A204.1 (cell line): ENCODE measurements around the gene IL17RD.

Experiments
- FAIRE-seq: peaks from 2 replicates; lab custom pipeline; 2012; peaks lifted over from hg19 to GRCh38; lab: Jason Lieb, UNC

The IL17RD gene

DNA sequence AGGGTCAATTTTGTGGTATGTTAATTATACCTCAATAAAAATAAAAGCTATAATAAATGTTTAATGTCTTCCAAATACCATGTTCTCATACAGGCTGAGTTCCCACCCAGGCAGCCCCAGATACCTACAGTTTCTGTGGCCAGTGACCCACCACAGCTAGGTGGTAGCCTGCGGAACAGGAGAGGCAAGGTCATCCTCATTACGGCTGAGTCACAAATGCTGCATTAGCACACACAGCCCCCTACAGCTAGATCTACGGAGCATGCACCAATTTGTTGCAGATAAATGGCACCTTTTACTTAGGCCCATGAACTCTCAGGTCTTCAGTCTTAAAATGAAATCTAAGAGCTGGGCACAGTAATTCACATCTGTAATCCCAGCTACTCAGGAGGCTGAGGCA is 99.6 kb downstream of the IL17RD start:
- FAIRE-seq = no peak

DNA sequence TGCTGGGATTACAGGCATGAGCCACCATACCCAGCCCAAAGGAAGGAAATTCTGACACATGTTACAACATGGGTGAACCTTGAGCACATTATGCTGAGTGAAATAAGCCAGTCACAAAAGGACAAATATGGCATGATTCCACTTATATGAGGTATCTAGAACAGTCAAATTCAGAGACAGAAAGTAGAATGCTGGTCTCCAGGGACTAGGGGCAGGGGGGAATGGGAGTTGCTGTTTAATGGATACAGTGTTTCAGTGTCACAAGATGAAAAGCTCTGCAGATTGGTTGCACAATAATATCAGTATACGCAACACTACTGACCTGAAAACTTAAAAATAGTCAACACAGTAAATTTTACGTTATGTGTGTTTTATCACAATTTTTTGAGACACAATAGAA is 100.6 kb downstream of the IL17RD start:
- FAIRE-seq = no peak

DNA sequence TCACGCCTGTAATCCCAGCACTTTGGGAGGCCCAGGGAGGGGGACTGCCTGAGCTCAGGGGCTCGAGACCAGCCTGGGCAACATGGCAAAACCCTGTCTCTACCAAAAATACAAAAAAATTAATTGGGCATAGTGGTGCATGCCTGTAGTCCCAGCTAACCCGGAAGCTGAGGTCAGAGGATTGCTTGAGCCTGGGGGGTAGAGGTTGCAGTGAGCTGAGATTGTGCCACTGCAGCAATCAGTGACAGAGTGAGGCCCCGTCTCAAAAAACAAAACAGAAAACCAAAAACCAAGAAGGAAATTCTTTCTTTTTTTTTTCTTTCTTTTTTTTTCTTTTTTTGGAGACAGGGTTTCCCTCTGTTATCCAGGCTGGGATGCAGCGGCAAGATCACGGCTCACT is 101.2 kb downstream of the IL17RD start:
- FAIRE-seq = no peak

DNA sequence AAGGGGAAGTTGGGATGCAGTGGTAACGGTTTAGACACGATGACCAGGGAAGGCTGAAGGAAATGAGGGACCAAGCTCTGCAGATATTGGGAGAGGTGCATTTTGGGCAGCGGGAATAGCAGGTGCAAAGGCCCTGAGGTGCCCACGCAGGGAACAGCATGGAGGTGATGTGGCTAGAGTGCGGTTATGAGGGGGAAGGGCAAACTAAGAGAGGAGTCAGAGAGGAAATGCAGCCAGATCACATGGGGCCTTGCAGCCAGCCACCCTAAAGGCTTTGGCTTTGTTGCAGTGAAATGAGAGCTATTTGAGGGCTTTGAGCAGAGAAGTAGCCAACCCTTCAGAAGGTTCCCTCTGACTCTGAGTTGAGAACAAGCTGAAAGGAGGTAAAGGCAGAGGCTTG is 102.1 kb downstream of the IL17RD start:
- no peak for FAIRE-seq

DNA sequence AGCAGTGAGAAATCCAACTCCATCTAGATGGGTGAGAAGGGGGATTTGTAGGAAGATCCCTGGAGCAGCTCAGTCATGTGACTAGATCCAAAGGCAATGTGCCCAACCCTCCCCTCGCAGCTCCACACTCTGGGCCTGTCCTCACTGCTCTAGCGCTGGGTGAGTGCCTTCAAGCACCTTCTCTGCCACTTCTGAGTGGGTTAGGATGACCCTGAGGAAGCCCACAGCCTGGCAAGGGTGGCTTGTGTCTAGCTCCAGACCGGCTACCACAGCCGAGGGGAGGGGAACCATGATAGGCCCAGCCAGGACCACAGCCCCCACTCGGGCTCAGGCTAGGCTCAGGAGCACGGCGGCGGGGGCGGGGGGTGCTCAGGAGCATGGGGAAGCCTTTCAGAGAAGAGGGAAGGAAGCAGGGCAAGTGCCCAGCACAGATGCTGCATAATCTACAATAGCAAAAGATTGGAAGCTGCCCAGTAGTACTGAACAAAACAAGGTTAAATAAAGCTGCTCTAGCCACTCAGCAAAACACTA is 103.0 kb downstream of the IL17RD start:
- FAIRE-seq = no peak

DNA sequence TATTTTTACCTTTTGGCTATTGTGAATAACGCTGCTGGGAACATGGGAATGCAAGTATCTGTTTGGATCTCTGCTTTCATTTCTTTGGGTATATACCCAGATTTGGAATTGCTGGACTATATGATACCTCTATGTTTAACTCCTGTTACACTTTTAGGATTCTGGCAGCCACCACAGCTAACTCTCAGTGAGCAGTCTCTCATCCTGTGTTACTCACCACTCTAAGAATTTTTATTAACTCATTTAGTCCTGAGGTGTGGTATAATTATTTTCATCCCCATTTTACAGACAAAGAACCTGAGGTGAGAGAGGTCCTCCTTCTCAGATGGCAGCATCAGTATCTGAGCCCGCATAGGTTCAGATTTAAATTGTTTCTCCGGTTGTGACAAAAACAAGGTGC is 103.6 kb downstream of the IL17RD start:
- FAIRE-seq = no peak

DNA sequence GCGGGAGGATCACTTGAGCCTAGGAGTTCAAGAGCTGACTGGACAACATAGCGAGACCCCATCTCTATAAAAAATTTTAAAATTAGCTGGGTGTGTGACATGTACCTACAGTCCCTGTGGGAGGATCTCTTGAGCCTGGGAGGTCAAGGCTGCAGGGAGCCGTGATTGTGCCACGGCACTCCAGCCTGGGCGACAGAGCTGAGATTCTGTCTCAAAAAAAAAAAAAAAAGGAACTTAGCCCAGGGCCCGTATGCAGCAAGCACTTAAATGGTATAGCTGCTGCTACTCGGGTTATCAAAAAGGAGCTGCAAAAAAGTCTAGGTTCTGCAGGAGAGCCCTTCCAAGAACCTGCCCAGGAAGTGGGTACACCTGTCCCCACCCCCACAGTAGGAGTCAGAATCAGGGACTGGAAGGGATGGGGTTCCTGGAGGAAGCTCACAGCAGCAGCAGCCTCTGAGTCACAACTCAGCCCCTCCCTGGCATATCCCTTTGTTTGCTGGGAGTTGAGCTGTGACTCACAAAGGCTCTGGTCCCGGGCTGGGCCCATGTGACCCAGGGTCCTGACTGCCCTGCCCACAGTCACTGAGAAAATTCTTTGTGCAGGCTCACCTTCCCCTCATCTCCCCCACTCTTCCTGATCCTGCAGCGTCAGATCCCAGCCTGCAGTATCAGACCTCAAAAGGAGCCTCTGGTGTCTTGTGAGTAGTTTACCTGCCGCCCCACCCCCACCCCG is 104.9 kb downstream of the IL17RD start, which contains the start of gene SPATA12:
TSS of gene SPATA12 (plus strand) at position 576 of the 733 bp plus-strand sequence. CDS start 13,031 bp downstream, outside the sequence.
- FAIRE-seq = no peak

DNA sequence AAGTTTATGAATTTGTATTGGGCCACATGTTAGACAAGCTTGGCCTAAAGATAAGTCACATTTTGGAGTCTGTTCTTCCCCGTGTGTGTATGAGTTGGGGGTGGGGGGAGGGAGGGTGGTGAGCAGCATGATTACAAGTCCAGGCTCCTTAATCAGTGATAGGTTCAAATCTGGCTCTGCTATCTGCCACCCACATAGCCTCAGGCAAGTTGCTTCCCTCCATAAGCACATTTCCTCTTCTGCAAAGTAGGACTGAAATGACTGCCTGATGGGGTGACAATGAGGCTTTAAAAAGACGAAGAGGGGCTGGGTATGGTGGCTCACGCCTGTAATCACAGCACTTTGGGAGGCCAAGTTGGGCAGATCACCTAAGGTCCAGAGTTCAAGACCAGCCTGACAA is 105.7 kb downstream of the IL17RD start:
- no peak for FAIRE-seq

DNA sequence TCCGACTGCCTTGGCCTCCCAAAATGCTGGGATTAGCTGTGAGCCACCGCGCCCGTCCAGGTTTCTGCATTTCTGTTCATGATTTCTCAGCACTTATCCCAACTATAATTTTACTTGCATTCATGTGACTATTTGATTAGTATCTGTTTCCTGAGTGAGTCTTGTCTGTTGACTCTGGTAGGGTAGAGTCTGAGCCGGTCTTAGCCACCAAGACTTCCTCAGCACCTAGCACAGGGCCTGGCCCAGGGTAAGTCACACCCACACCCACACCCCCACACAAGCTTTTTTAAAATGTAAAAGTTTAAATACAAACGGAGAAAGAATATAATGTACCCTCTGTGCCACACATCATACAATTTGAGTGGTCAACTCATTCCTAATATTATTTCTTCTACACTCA is 107.8 kb downstream of the IL17RD start:
- FAIRE-seq = no peak

DNA sequence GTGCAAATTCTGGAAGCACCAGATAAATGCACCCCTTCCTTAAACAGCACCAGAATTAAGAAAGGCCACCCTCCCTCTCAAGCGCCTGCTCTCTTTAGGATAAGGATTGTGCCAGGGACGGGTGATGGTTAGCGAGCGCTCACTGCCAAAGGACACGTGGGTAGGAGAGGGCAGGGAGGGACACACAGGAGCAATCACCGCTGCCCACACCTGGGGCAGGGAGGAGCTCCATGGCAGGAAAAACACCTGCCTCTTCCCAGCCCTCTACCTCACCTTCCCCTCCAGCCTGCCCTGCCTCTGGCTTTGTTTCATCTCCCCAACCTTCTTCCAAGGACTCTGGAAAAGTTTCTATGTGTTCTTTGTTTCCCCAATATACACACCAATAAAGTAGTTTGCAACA is 112.0 kb downstream of the IL17RD start:
- no peak for FAIRE-seq

DNA sequence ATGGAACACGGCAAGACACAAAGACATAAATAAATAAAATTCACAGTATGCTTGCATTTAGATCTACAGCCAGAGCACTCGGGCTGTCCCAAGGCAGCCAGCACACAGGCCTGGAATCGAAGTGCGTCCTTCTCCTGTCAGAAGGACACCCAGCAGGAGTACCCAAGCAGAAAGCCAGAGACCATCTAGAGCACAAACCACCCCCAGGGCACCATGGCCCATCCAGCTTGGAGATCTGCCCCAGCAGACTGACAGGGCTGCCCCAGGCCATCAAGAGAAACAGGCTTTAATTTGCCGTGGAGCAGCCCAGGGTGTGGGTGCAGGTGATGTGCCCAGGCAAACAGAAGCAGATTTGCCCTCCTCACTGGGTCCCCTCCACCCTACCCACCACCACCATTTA is 112.5 kb downstream of the IL17RD start:
- FAIRE-seq = no peak

DNA sequence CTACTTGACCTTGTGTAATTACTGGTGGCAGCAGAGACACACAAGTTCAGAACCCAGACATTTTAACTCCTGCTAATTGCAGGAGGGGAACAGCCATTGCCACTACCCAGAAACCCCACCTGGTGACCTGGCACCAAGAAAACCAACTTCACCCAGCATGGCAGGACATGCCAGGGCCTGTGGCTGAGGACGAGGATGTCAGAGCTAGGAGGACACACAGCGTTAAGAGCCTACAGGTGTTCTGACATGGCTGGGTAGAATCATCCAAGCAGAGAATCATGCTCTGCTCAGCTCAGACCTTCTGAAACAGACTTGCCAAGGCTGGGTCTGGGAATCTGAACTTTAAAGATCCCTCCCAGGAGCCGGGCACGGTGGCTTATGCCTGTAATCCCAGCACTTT is 116.4 kb downstream of the IL17RD start:
- no peak for FAIRE-seq

DNA sequence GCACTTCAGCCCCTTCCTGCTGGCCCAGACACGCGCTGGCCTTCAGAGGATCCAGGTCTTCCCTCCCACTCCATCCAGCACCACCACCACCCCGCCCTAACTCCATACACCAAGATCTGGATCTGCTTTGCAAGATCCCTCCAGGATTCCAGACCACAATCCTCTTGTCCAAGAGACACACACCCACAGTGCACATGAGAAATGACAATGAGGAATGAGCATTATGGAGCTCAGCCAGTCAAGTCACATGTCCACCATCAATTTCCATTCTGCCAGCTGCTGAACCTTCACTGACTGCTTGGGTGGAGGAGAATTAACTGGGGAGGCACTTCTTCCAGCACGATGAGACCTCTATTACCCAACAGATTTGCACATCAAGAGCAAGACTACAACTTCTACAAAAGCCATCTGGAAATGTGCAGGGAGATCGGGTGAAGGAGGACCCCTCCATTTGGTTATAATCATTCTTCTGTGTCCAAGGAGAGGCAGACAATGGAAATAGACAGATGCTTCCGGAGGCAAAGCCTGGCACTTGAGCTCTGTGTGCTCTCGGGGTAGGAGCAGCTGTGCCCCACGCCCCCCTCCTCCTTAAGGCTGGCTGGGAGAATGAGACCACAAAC is 117.0 kb downstream of the IL17RD start:
- no peak for FAIRE-seq

DNA sequence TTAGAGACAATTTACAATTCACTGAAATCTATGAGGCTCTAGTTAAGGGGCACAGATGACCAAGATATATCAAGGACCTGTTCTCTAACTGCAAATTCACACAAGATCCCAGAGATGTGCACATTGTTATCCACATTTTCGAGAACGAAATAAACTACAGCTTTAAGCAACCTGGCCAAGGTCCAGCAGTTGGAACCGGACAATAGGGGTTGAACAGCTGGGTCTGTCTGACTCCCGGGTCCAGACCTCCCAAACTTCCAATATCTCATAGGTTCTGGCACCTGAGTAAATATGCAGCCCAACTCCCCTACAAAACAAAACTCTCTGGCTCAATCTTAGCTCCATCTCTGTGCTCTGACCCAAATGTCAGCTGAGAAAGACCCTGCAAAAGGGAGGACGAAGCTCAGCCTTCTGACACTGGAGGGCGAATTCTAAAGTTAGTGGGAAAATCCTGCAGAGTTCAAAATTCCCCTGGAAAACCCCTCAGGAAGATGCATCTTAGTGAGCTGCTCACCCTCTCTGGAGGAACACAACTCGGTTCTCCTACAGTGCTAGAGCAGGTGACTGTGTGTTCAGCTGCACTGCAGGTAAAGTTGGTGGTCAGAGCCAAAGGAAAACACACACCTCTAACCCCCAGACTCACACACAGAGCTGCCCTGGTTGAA is 118.9 kb downstream of the IL17RD start:
- no peak for FAIRE-seq

DNA sequence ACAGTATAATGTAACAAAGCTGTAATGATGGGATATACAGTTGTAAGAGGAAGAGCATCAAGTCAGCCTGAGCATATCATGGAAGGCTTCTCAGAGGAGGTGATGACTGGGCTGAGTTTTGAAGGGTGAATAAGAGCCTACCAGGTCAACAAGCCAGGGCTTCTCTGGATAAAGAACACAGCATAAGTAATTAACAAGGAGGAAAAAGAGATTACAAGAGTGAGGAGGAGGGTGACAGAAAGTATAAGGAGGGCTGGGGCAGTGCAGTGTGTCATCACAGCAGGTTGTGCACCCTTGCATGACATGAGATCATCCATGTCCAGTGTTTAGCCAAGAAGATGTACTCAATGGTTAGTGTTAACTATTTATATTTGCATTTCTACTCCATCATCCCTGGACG is 121.6 kb downstream of the IL17RD start:
- no peak for FAIRE-seq

DNA sequence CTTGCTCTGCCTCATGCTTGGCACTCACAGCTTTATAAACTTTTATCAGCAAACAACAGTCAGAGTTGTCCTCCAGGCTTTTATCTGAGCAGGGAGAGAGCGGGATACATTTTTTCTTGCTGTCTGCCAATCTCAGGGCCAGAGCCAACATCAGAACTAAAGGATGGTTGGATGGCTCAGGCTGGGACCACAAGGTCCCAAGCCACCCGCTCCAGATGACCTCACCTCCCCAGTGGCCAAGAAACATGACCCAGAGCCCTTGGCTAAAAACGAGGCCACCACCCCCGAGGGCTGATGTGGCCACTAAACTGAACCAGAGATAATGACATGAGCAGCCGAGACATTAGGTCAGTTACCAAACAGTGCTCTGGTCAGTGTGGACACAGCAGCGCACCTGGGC is 123.5 kb downstream of the IL17RD start:
- FAIRE-seq = no peak
